ENCODE data around the gene MACROD2. TPM values are rescaled to one million over a fixed set of nuclear protein-coding genes. Genes with fewer than 3 reads are reported as not detected.

MACROD2 gene
- total RNA-seq, 1 experiment from 2014 or later: 1.6 TPM

GRCh38 chr20:14631011-14631410, 635.7 kb downstream of the MACROD2 start:
- Mint-ChIP-seq H3K9me3 (no peaks in the 10 kb centered on the region), H3K4me3 (no peak overlapping the region), H3K27ac (no peak overlapping the region), H3K36me3 (ENCODE audit: insufficient read depth in 1 of 3, low read depth in 3 of 3) (no peaks in the 10 kb centered on the region), H3K27me3 (ENCODE audit: low read depth) (no peaks in the 10 kb centered on the region), H3K4me1 (peaks cover 0 to 5% of the 10 kb centered on the region in 2 experiments; a peak in 1 of 4 replicates)
- no peak overlapping the region for H3K27ac ChIP-seq (ENCODE audit: insufficient read length, low read depth, low read length)
- H3K9me3 ChIP-seq (ENCODE audit: control insufficient read depth, low read depth, low read length): no peaks in the 10 kb centered on the region
- no peak overlapping the region for H2BK15ac ChIP-seq (ENCODE audit: low read depth, low read length)
- no peak overlapping the region for H3K56ac ChIP-seq (ENCODE audit: insufficient read length, low read depth, low read length)
- H3K4me1 ChIP-seq (ENCODE audit: insufficient read depth, low read length): no peaks in the 10 kb centered on the region
- H4K20me1 ChIP-seq (ENCODE audit: control insufficient read depth, insufficient read depth, insufficient read length): no peaks in the 10 kb centered on the region
- no peaks in the 10 kb centered on the region for H3K79me1 ChIP-seq (ENCODE audit: insufficient read depth, low read depth, low read length, poor library complexity, severe bottlenecking)
- no peak overlapping the region for H4K5ac ChIP-seq (ENCODE audit: insufficient read length, low read depth, low read length)
- H3K23me2 ChIP-seq (ENCODE audit: insufficient read length, low read depth, low read length, poor library complexity, severe bottlenecking): no peaks in the 10 kb centered on the region
- no peak overlapping the region for H3K4me2 ChIP-seq (ENCODE audit: insufficient read depth, insufficient read length, low read length)
- H4K91ac ChIP-seq (ENCODE audit: insufficient read length, low read depth, low read length): no peak overlapping the region
- no peaks in the 10 kb centered on the region for H3K79me2 ChIP-seq (ENCODE audit: insufficient read depth, low read length)
- H2BK20ac ChIP-seq (ENCODE audit: low read depth, low read length, poor library complexity, severe bottlenecking): no peak overlapping the region
- no peak for DNase-seq
- H3K4ac ChIP-seq (ENCODE audit: low read depth, low read length): no peak overlapping the region
- no peak overlapping the region for H2AK5ac ChIP-seq (ENCODE audit: insufficient read length, low read length)
- no peak overlapping the region for H2BK5ac ChIP-seq (ENCODE audit: insufficient read length, low read length)
- no peak for TF ChIP-seq CTCF (conservative IDR thresholded peaks at IDR 0.05)
- H3K23ac ChIP-seq (ENCODE audit: insufficient read length, low read depth, low read length): no peak overlapping the region
- no peaks in the 10 kb centered on the region for H3K27me3 ChIP-seq (ENCODE audit: insufficient read depth, low read length)
- no peak overlapping the region for H4K8ac ChIP-seq (replicated peaks; ENCODE audit: insufficient read length, low read depth, low read length)
- no peak overlapping the region for H3T11ph ChIP-seq (ENCODE audit: low read length)
- no peak overlapping the region for H2BK120ac ChIP-seq (ENCODE audit: low read depth, low read length, poor library complexity, severe bottlenecking)
- no peak overlapping the region for H2BK12ac ChIP-seq (ENCODE audit: insufficient read length, low read depth, low read length)
- no CpG with 5 or more reads among the region's 4 CpGs for WGBS (ENCODE audit: extremely low coverage, insufficient read length, low lambda C conversion rate)
- H3K9ac ChIP-seq (ENCODE audit: extremely low read depth, insufficient read length, low read length): no peak overlapping the region
- no peak overlapping the region for H2AFZ ChIP-seq (ENCODE audit: low read length)
- no peak overlapping the region for H3K18ac ChIP-seq (ENCODE audit: insufficient read length, low read depth, low read length)
- H3K14ac ChIP-seq (ENCODE audit: insufficient read depth, low read length): no peak overlapping the region

Measured in H9 (cell line).